NCI-H1930 (cell line): ENCODE measurements around the gene HMOX1.
"Not testable (repeated sequence)": the region's sequence is repeated elsewhere in the genome, so short reads cannot be mapped to it uniquely, and the experiment has no call there.

Experiments
- DNase-seq, 2 experiments: peaks; one replicate each; lab custom pipeline; 2025; lab: John Stamatoyannopoulos, UW

Gene HMOX1

DNA sequence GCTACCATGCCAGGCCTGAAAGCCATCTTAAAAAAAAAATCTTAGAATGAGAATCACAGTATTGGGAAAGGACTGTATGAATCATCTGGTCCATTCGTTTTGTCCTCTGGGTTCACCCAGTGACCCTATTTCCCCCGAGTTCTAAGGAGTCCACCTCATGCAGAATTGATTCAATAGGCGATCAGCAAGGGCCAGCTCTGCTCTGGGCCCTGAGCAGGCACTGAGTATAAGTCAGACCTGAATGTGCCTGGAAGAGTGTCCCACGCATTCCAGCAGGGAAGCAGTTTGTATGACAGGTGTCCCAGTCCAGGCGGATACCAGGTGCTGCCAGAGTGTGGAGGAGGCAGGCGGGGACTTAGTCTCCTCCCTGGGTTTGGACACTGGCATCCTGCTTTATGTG, 883 bp upstream of the HMOX1 start:
- no peak for DNase-seq

DNA sequence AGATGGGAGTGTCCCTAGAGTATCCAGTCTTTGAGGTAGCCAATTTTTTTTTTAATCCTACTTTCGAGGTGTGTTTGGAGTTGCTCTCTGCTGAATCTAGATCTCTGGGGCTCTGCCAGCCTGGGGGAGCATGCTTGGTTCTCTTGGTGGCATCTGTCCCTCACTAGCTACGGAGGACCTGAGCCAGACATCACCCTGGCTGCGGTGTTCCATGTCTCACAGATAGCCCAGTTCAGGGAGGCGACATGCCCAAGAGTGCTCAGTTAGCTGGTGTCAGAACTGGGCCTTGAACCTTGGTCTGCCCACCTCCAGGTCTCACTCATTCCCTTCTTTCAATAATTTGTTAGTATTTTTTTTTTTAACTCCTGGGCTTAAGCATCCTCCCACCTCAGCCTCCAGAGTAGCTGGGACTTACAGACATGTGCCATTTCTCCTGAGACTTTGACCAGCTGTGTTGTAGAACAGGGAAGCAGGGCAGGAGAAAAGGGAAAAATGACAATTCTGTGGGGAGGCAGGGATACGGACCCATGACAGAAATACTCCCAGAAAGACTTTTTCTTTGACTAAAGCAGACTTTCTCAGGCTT, 621 bp downstream of the HMOX1 start:
- no peak for DNase-seq

GRCh38 chr22:35383679-35384071, 2.8 kb downstream of the HMOX1 start:
- DNase-seq: no peak

- no peak for DNase-seq
Observed at GRCh38 chr22:35384527-35384926, 3.6 kb downstream of the HMOX1 start.

DNA sequence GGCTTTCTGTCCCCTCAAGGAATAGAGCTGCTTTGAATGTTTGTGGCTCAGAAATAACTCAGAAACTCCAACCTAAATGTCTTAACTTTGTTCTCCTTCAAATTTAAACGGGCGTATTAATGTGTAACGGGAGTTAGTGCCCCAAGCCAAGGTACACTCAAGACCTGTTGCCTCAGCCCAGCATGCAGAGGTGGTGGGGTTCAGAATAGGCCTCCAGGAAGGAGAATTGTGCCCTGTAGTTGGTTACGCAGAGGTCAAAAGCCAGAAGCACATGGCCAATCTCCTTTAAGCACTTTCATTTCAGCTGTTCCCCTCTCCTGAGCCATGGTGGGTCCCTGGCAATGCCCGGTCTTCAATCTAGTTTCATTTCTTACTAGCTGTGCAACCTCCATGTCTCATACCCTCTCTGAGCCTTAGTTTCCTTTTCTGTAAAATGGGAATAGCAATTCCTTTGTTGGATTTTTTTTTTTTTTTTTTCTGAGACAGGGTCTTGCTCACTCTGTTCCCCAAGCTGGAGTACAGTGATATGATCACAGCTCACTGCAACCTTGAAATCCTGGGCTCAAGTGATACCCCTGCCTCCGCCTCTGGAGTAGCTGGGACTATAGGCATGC, 4.2 kb downstream of the HMOX1 start:
- DNase-seq: no peak

DNA sequence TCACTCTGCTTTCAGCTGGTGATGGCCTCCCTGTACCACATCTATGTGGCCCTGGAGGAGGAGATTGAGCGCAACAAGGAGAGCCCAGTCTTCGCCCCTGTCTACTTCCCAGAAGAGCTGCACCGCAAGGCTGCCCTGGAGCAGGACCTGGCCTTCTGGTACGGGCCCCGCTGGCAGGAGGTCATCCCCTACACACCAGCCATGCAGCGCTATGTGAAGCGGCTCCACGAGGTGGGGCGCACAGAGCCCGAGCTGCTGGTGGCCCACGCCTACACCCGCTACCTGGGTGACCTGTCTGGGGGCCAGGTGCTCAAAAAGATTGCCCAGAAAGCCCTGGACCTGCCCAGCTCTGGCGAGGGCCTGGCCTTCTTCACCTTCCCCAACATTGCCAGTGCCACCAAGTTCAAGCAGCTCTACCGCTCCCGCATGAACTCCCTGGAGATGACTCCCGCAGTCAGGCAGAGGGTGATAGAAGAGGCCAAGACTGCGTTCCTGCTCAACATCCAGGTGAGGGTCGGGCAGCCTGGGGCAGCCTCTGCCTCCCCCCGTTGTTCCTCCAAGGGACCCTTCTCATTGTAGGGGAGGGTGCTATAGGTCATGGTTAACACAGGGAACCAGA, 5.9 kb downstream of the HMOX1 start:
- no peak for DNase-seq

DNA sequence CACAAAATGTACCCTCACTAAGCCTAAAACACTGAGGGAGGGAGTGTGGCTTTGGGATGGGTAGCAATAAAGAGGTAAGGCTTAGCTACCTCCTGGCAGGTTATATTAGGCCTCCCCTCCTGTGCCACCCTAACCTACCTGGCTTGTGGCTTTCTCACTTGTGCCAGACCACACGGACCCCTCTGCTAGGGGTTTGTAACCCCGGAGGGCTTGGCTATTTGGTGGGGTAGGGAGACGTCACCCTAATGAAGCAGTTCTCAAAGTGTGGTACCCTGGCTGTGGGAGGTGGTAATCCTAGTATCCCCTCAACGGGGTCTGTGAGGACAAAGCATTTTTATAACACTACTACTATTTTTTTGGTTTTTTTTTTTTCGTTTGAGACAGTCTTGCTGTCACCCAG, 10.0 kb downstream of the HMOX1 start:
- DNase-seq: no peak

GRCh38 chr22:35392357-35392756, 11.5 kb downstream of the HMOX1 start:
- DNase-seq: no peak

GRCh38 chr22:35393116-35394010, 12.5 kb downstream of the HMOX1 start:
- DNase-seq: no peak

DNA sequence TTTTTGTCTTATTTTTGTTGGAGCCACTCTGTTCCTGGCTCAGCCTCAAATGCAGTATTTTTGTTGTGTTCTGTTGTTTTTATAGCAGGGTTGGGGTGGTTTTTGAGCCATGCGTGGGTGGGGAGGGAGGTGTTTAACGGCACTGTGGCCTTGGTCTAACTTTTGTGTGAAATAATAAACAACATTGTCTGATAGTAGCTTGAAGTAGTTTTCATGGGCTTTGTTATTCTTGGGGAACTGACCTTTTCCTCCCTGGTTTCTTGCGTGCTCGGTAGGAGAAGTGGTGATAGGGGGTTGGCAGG, 13.1 kb downstream of the HMOX1 start:
- no peak for DNase-seq

GRCh38 chr22:35394810-35395563, 14.1 kb downstream of the HMOX1 start:
- DNase-seq: no peak

DNA sequence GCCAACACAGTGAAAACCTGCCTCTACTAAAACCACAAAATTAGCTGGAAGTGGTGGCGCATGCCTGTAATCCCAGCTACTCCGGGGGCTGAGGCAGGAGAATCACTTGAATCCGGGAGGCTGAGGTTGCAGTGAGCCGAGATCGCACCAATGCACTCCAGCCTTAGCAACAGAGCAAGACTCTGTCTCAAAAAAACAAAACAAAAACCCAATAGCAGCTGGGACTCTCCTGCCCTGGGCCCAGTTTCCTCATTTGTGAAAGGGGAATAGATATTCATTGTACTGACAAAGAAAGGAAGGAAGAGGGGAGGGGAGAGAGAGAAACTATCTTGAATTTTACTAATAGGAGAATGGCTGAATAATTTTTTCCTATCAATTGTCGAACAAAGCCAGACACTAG, 15.7 kb downstream of the HMOX1 start:
- DNase-seq: not testable (repeated sequence)

DNA sequence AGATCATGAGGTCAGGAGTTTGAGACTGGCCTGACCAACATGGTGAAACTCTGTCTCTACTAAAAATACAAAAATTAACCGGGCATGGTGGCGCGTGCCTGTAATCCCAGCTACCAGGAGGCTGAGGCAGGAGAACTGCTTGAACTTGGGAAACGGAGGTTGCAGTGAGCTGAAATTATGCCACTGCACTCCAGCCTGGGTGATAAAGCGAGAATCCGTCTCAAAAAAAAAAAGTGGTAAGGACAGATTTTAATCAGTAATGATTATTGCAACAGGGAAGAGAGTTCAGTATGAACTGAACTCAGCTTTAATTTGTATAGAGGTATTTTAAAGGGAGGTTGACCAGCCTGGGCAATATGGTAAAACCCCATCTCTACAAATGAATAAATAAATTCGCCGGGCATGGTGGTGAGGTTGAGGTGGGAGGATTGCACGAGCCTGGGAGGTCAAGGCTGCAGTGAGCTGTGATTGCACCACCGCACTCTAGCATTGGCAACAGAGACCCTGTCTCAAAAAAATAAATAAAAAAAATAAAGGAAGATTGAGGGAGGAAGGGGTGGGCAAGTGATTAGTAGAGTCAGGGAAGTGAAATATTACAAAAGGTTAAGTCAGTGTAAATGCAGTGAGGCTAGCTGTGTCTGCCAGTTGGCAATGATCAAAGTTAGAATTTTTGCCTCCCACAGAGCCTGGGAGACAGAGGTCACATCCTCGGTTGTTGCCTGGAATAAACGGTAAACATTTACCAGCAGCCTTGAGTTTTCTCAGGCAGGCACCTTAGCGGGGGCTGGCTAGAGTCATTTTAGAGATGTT, 16.4 kb downstream of the HMOX1 start:
- no peak for DNase-seq

DNA sequence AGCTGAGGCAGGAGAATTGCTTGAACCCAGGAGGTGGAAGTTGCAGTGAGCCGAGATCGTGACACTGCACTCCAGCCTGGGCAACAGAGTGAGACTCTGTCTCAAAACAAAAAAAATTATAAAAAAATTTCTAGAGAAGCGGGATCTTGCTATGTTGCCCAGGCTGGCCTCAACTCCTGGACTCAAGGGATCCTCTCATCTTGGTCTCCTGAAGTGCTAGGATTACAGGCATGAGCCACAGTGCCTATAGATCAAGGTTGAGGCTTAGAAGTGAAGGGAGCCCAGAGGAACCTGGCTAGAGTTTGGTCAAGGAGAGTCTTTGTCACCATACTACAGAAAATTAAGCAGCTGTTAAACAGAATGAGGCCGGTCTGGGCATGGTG, 17.7 kb downstream of the HMOX1 start:
- no peak for DNase-seq

GRCh38 chr22:35399114-35399677, 18.3 kb downstream of the HMOX1 start:
- peak in 1 of 2 experiments; percentile 4 for DNase-seq

GRCh38 chr22:35399678-35400500, 19.0 kb downstream of the HMOX1 start, which contains the start of gene MCM5:
Gene MCM5 (plus strand): TSS chr22:35400140. CDS start chr22:35400439, 299 bp downstream.
- DNase-seq: peak; percentile 94 to 95

- no peak for DNase-seq
Observed at GRCh38 chr22:35400501-35400790, 19.6 kb downstream of the HMOX1 start.

DNA sequence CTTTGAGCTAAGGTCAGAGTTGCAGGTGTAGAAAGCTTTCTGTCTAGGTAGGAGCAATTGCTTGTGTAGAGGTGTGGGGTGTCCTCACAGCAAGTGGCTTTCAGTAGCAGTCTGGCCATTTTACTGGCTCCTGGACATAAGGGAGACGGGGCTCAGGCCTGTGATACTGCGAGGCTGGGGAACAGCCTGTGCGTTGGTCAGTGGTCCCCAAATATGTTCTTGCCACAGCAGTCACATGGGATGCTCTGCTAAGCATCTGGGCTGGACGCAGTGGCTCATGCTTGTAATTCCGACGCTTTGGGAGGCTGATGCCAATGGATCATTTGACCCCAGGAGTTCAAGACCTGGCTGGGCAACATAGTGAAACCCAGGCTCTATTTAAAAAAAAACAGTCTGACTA, 21.0 kb downstream of the HMOX1 start:
- DNase-seq: no peak

DNA sequence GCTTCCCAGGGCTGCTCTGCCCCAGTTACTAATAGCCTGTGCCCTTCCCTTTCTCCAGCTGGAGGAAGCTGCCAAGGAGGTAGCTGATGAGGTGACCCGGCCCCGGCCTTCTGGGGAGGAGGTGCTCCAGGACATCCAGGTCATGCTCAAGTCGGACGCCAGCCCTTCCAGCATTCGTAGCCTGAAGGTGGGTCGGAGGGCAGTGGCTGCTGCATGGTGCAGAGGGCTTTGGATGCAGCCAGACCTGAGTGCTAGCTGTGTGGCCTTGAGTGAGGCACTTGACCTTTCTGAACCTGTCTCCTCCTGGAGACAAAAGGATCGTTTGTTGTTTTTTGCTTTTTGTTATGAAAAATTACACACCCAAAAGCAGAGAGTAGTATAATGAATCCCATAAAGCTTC, 22.5 kb downstream of the HMOX1 start:
- DNase-seq: no peak

GRCh38 chr22:35404176-35404575, 23.3 kb downstream of the HMOX1 start:
- DNase-seq: no peak
